Measurements from ENCODE around the gene MBNL1. TPM values are rescaled to one million over a fixed set of nuclear protein-coding genes. Genes with fewer than 3 reads are reported as not detected.

Gene MBNL1
- total and polyA plus RNA-seq, 2 of the 4 experiments (the other 2 are of a cell fraction) = 127 to 664 TPM

GRCh38 chr3:152416808-152417580 lies 148.3 kb downstream of the MBNL1 start:
- H2AK5ac ChIP-seq (ENCODE audit: low read depth, low read length) = no peak overlapping the region
- in situ Hi-C loops (cut with MboI; ENCODE audit: low sequenced_read_pairs) (no loop called here), dilution Hi-C loops (cut with HindIII; ENCODE audit: low sequenced_read_pairs, unreplicated experiment) (no loop called here), intact Hi-C loops (cut with micrococcal nuclease) (no loop called here)
- no peak overlapping the region for H4K91ac ChIP-seq (ENCODE audit: insufficient read depth, low read depth, low read length)
- H3K27me3 ChIP-seq (ENCODE audit: control insufficient read depth, insufficient read depth, low read length) = no peaks in the 10 kb centered on the region
- no peak overlapping the region for H4K5ac ChIP-seq (ENCODE audit: low read depth, low read length)
- peak overlapping the region; percentile 30 for H2BK5ac ChIP-seq (ENCODE audit: low read depth, low read length, poor library complexity, severe bottlenecking)
- DNase-seq = peak; percentile 46
- no peak overlapping the region for H3K18ac ChIP-seq (ENCODE audit: low read depth, low read length)
- H3K9me3 ChIP-seq (ENCODE audit: control insufficient read depth, insufficient read depth, low read length) = peaks cover 3% of the 10 kb centered on the region; the same call in 1 of the 2 replicates
- H2BK120ac ChIP-seq (ENCODE audit: low read depth, low read length) = no peak overlapping the region
- peaks cover 24% of the 10 kb centered on the region for H3K36me3 ChIP-seq (ENCODE audit: control insufficient read depth, insufficient read depth, low read length)
- WGBS, 2 experiments (ENCODE audit: extremely low coverage in 2 of 2, insufficient read length in 1 of 2) = no CpG with 5 or more reads among the region's 1 CpG
- CTCF ChIA-PET = no interaction called here
- no peak overlapping the region; the same call in 1 of the 2 replicates for H3K23ac ChIP-seq (ENCODE audit: low read depth, low read length)
- H3K4me2 ChIP-seq (ENCODE audit: low read depth, low read length) = no peak overlapping the region
- H3K9me1 ChIP-seq (ENCODE audit: insufficient read depth, low read length) = peaks cover 6% of the 10 kb centered on the region
- H3K4me1 ChIP-seq (ENCODE audit: control insufficient read depth, insufficient read depth, low read length) = peaks cover 3% of the 10 kb centered on the region; the same call in 1 of the 2 replicates
- peaks cover 28 to 68% of the 10 kb centered on the region in 2 experiments for H3K79me1 ChIP-seq (ENCODE audit: low read depth in 1 of 2, low read length in 2 of 2)
- H3K56ac ChIP-seq (ENCODE audit: extremely low read depth, insufficient read depth, low read length) = no peak overlapping the region
- ATAC-seq (ENCODE audit: low read depth) = peak; percentile 42
- peaks cover 30% of the 10 kb centered on the region; the same call in 1 of the 2 replicates for H4K20me1 ChIP-seq (ENCODE audit: insufficient read depth, low read length)
- POLR2A ChIA-PET (ENCODE audit: unreplicated experiment) = no interaction called here
- H3K9ac ChIP-seq (ENCODE audit: low read depth, low read length) = no peak overlapping the region
- no peak overlapping the region for H3K4ac ChIP-seq (ENCODE audit: low read depth, low read length)
- BruUV-seq (replicated peaks) = no TSS peak
- H2BK15ac ChIP-seq (ENCODE audit: low read depth, low read length) = no peak overlapping the region
- no peak overlapping the region for H2AFZ ChIP-seq (replicated peaks; ENCODE audit: low read length, poor library complexity)
- TF ChIP-seq CTCF (conservative IDR thresholded peaks at IDR 0.05; ENCODE audit: low read depth, low read length) (no peak), BHLHE40 (IDR thresholded peaks at IDR 0.05; ENCODE audit: low read depth, low read length) (no peak), RAD21 (IDR thresholded peaks at IDR 0.05; ENCODE audit: low read length) (no peak), MAFK (IDR thresholded peaks at IDR 0.05; ENCODE audit: low read depth, low read length) (no peak), MAZ (IDR thresholded peaks at IDR 0.05; ENCODE audit: borderline replicate concordance, low read depth, low read length) (no peak), SMC3 (IDR thresholded peaks at IDR 0.05; ENCODE audit: low read depth, low read length) (no peak), POLR2A (IDR thresholded peaks at IDR 0.05; ENCODE audit: low read depth, low read length) (no peak), CEBPB (IDR thresholded peaks at IDR 0.05; ENCODE audit: low read depth, low read length) (no peak), RCOR1 (IDR thresholded peaks at IDR 0.05; ENCODE audit: insufficient replicate concordance, low read length) (no peak), MXI1 (IDR thresholded peaks at IDR 0.05; ENCODE audit: borderline replicate concordance, low read depth, low read length) (no peak)
- TF ChIP-seq, protein P1, sequence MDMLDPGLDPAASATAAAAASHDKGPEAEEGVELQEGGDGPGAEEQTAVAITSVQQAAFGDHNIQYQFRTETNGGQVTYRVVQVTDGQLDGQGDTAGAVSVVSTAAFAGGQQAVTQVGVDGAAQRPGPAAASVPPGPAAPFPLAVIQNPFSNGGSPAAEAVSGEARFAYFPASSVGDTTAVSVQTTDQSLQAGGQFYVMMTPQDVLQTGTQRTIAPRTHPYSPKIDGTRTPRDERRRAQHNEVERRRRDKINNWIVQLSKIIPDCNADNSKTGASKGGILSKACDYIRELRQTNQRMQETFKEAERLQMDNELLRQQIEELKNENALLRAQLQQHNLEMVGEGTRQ (IDR thresholded peaks at IDR 0.05; ENCODE audit: low read depth, low read length) = no peak
- no peak overlapping the region for H3K14ac ChIP-seq (replicated peaks; ENCODE audit: low read depth, low read length)
- no peak overlapping the region for H3K27ac ChIP-seq (ENCODE audit: insufficient read depth, low read length)
- no peak overlapping the region for H4K8ac ChIP-seq (ENCODE audit: low read depth in 2 of 2, low read length in 2 of 2)
- no peak overlapping the region for H2BK20ac ChIP-seq (ENCODE audit: low read depth, low read length)
- no peak overlapping the region for H3K4me3 ChIP-seq (ENCODE audit: insufficient read depth, low read depth, low read length)
- H2AK9ac ChIP-seq (replicated peaks; ENCODE audit: low read depth, low read length, poor library complexity) = no peak overlapping the region
